K562 (cell line): ENCODE results near the gene LILRA5. TPM values are rescaled to one million over a fixed set of nuclear protein-coding genes. Genes with fewer than 3 reads are reported as not detected.

ENCODE experiments used
- ATAC-seq: fragments of 200-7000 bp; cut with Tn5 transposase; 3 replicates; pipeline ENCODE4 v1.9.1; 2020; ENCODE audit warnings: moderate library complexity
- BruUV-seq: library from RNA; stranded (reverse); fragments of 400-500 nt; replicated peaks from 2 replicates; lab custom pipeline; 2021; lab: Mats Ljungman, UMichigan
- CTCF ChIA-PET: fragments of 300-600 bp; formaldehyde crosslinking; extraction: SDS; loops from one replicate; lab custom pipeline; 2021; ENCODE audit warnings: low intra/inter-chr PET ratio; lab: Yijun Ruan, JAX
- POLR2A ChIA-PET: fragments of 300-600, 350-650 bp; sonication (Branson Sonifier 250); formaldehyde crosslinking; extraction: SDS; loops from one replicate; lab custom pipeline; 2021; ENCODE audit warnings: antibody characterized with exemption, inconsistent platforms; lab: Yijun Ruan, JAX
- DNase-seq, 4 experiments: peaks; one replicate each; pipeline versions ENCODE4 v3.0.0 to v3.0.0-alpha.2; 2011 to 2018; ENCODE audit warnings: low spot score in 3 of 4, mixed read lengths in 3 of 4; ENCODE audit errors: extremely low read depth in 1 of 4
- FAIRE-seq: peaks from 2 replicates; lab custom pipeline; 2011; peaks lifted over from hg19 to GRCh38; lab: Jason Lieb, UNC
- H2AFZ ChIP-seq: 2 replicates; pipeline ENCODE4 v1.6.0; 2011; ENCODE audit warnings: low read depth, low read length, control low read depth, inconsistent platforms
- H3K27ac ChIP-seq: fragments of 200-600 bp; 3 replicates; pipeline ENCODE4 v1.8.0; 2011; ENCODE audit warnings: low read depth, mild to moderate bottlenecking, control low read depth, inconsistent platforms, low read length, moderate library complexity, mixed read lengths; ENCODE audit errors: extremely low read depth
- H3K27me3 ChIP-seq, 2 experiments: fragments of 300-600 bp in 1 of 2; 2 replicates in 1 of 2; 3 replicates in 1 of 2; pipeline versions ENCODE4 v1.6.0 to v1.8.0; 2011; ENCODE audit warnings: inconsistent platforms in 2 of 2, low read length in 2 of 2, mild to moderate bottlenecking in 1 of 2, mixed read lengths in 1 of 2, moderate library complexity in 1 of 2; ENCODE audit not compliant: control insufficient read depth in 2 of 2, insufficient read depth in 2 of 2
- H3K36me3 ChIP-seq: fragments of 300-600 bp; 3 replicates; pipeline ENCODE4 v1.8.0; 2011; ENCODE audit warnings: mild to moderate bottlenecking, low read length, inconsistent platforms; ENCODE audit not compliant: control insufficient read depth, insufficient read depth
- H3K4me1 ChIP-seq, 2 experiments: fragments of 200-600 bp in 1 of 2; replicated peaks in 1 of 2; 2 replicates in 1 of 2; 3 replicates in 1 of 2; pipeline versions ENCODE4 v1.5.1 to v1.8.0; 2011; ENCODE audit warnings: inconsistent platforms in 2 of 2, low read length in 2 of 2, mild to moderate bottlenecking in 1 of 2, mixed read lengths in 1 of 2, moderate library complexity in 1 of 2; ENCODE audit not compliant: control insufficient read depth in 2 of 2, insufficient read depth in 2 of 2
- H3K4me2 ChIP-seq: 2 replicates; pipeline ENCODE4 v1.6.1; 2011; ENCODE audit warnings: low read length, control low read depth, inconsistent platforms, mixed read lengths; ENCODE audit not compliant: insufficient read depth
- H3K4me3 ChIP-seq: fragments of 200-600 bp; sonication (generic), shearing (Covaris generic); 2 replicates; pipeline ENCODE4 v1.5.1; 2016; ENCODE audit warnings: control low read depth, inconsistent platforms
- H3K79me2 ChIP-seq: fragments of 200-600 bp; 3 replicates; pipeline ENCODE4 v1.8.0; 2011; ENCODE audit warnings: low read length, inconsistent platforms; ENCODE audit not compliant: control insufficient read depth, insufficient read depth
- H3K9ac ChIP-seq, 2 experiments: 2 replicates each; pipeline versions ENCODE4 v1.6.0 to v1.6.1; 2011; ENCODE audit warnings: low read depth in 2 of 2, low read length in 2 of 2, control low read depth in 1 of 2, inconsistent platforms in 1 of 2, mild to moderate bottlenecking in 1 of 2, mixed read lengths in 1 of 2; ENCODE audit not compliant: insufficient read depth in 1 of 2
- H3K9me1 ChIP-seq: one replicate; pipeline ENCODE4 v1.6.0; 2011; ENCODE audit warnings: inconsistent platforms, mild to moderate bottlenecking, low read length, moderate library complexity; ENCODE audit not compliant: control insufficient read depth, insufficient read depth
- H3K9me3 ChIP-seq: replicated peaks from 2 replicates; pipeline ENCODE4 v1.5.1; 2011; ENCODE audit warnings: low read depth, low read length, inconsistent platforms; ENCODE audit not compliant: control insufficient read depth, insufficient read depth
- H4K20me1 ChIP-seq: replicated peaks from 2 replicates; pipeline ENCODE4 v1.6.1; 2011; ENCODE audit warnings: low read length, inconsistent platforms, mixed read lengths; ENCODE audit not compliant: control insufficient read depth, insufficient read depth
- CEBPG ChIP-seq, 3 experiments: fragments of 200-800 bp in 1 of 3; sonication (Bioruptor generic) in 1 of 3; sonication (generic) in 1 of 3; formaldehyde crosslinking in 1 of 3; IDR thresholded peaks in 2 of 3; conservative IDR thresholded peaks in 1 of 3; 2 replicates each; pipeline versions ENCODE4 v1.6.1 to v1.8.0; 2016 to 2022; ENCODE audit warnings: missing compliant biosample characterization in 2 of 3, missing genetic modification characterization in 2 of 3, mild to moderate bottlenecking in 1 of 3, missing genetic modification reagents in 1 of 3
- CHD2 ChIP-seq: IDR thresholded peaks from 2 replicates; pipeline ENCODE4 v1.6.1; 2011; ENCODE audit warnings: low read depth, low read length
- KLF16 ChIP-seq: IDR thresholded peaks from 2 replicates; pipeline ENCODE4 v1.6.1; 2016; ENCODE audit warnings: antibody characterized with exemption
- ZBTB8A ChIP-seq: fragments of 450-650 bp; IDR thresholded peaks from 2 replicates; pipeline ENCODE4 v1.6.1; 2018; ENCODE audit warnings: mild to moderate bottlenecking, moderate library complexity; ENCODE audit not compliant: partially characterized antibody
- ZNF407 ChIP-seq: fragments of 450-650 bp; IDR thresholded peaks from 2 replicates; pipeline ENCODE4 v1.6.1; 2016; ENCODE audit warnings: low read depth
- ZNF41 ChIP-seq: fragments of 250-450 bp; sonication (Bioruptor Pico); conservative IDR thresholded peaks from 2 replicates; pipeline ENCODE4 v1.4.0; 2020; ENCODE audit warnings: mild to moderate bottlenecking
- ZNF609 ChIP-seq: sonication (generic); formaldehyde crosslinking; IDR thresholded peaks from 2 replicates; pipeline ENCODE4 v1.8.1; 2023; ENCODE audit warnings: missing genetic modification reagents, mild to moderate bottlenecking, borderline replicate concordance
- WGBS: fragments of 100-300 bp; shearing (Covaris generic); methylation state at CpG from one replicate; pipeline ENCODE4 v1.1.6; 2016; ENCODE audit warnings: low coverage, mixed read lengths; ENCODE audit not compliant: insufficient coverage; ENCODE audit errors: missing lambda C conversion rate; 5-methylcytosine and 5-hydroxymethylcytosine counted together
- in situ Hi-C: fragments of 300-500 bp; cut with MboI; formaldehyde crosslinking; loops from 4 replicates; pipeline ENCODE4 v1.15.0; 2018; ENCODE audit warnings: inconsistent platforms, mixed read lengths
- intact Hi-C: fragments of 100-400 bp; cut with micrococcal nuclease; formaldehyde crosslinking; loops from 2 replicates; pipeline ENCODE4 v1.14.2; 2022
- polyA plus RNA-seq, 8 experiments: library from polyadenylated mRNA; depleted of rRNA in 4 of 8; stranded (reverse) in 5 of 8; unstranded in 3 of 8; fragments of >200 nt; fragmentation: Nextera tagmentation in 2 of 8; fragmentation: Illumina TruSeq in 1 of 8; extraction: Ambion mirVana in 2 of 8; extraction: Trizol in 1 of 8; gene quantifications; 2 replicates each; pipeline versions ENCODE4 v1.2.1 to v1.2.3, GENCODE V29; 2011 to 2014; ENCODE audit warnings: inconsistent platforms in 1 of 8, missing spikeins in 1 of 8
- total RNA-seq, 7 experiments: library from RNA; depleted of rRNA in 6 of 7; stranded (reverse); fragments of >200 nt in 6 of 7; fragmentation: Illumina TruSeq in 2 of 7; extraction: Trizol in 2 of 7; gene quantifications; 2 replicates each; pipeline versions ENCODE4 v1.2.1 to v1.2.3, GENCODE V29; 2011 to 2021; ENCODE audit warnings: low replicate concordance in 1 of 7

The LILRA5 gene
- total and polyA plus RNA-seq, 9 of the 15 experiments (the other 6 are each of a cell fraction or from before 2014, with no cell fraction given): not detected

- 3% methylated on average over 2 of the region's 2 CpGs for WGBS
- Histone ChIP-seq H3K79me2 (no peaks in the 10 kb centered on the region), H3K9me3 (no peaks in the 10 kb centered on the region), H3K9ac (no peak overlapping the region), H2AFZ (no peak overlapping the region), H3K27me3 (peaks cover 19 to 39% of the 10 kb centered on the region in 2 experiments), H3K4me1 (no peaks in the 10 kb centered on the region), H3K4me2 (no peak overlapping the region), H4K20me1 (peaks cover 8% of the 10 kb centered on the region; the same call in 1 of the 2 replicates), H3K9me1 (no peaks in the 10 kb centered on the region), H3K27ac (no peak overlapping the region), H3K4me3 (no peak overlapping the region), H3K36me3 (no peaks in the 10 kb centered on the region)
- ChIA-PET CTCF (no interaction called here), POLR2A (interaction anchor here (0.5 kb wide), 1 partner anchor 55 kb away, joined by 4 read pairs; no protein-coding TSS in a partner anchor)
- FAIRE-seq (no peak), DNase-seq (no peak), ATAC-seq (no peak)
- TF ChIP-seq CHD2: no peak
- no peak for TF ChIP-seq CEBPG (CRISPR knock-in tag; IDR thresholded peaks at IDR 0.05)
- no peak for TF ChIP-seq CEBPG (tag; conservative IDR thresholded peaks at IDR 0.05 in 1 of 2, IDR thresholded peaks at IDR 0.05 in 1 of 2)
- no peak for TF ChIP-seq ZNF609
- TF ChIP-seq ZNF41 (CRISPR knock-in tag): no peak
- TF ChIP-seq ZNF407: no peak
- TF ChIP-seq ZBTB8A: no peak
- no peak for TF ChIP-seq KLF16
- no TSS peak for BruUV-seq
- intact Hi-C loops: no loop called here
- in situ Hi-C loops: no loop called here
Measured at GRCh38 chr19:54262470-54262869, 50.5 kb downstream of the LILRA5 start.
